Esophagus muscularis mucosa (tissue), 3 donors: Measurements from ENCODE around the gene ALKBH6.

Experiments
- POLR2A ChIP-seq: fragments of 450-650 bp; IDR thresholded peaks from one replicate; pipeline ENCODE4 v1.6.1; 2017; ENCODE audit warnings: antibody characterized with exemption, moderate library complexity, mild to moderate bottlenecking, low read depth
- POLR2AphosphoS5 ChIP-seq, 2 donors: sonication (generic); formaldehyde crosslinking; IDR thresholded peaks; one replicate each; pipeline ENCODE4 v1.6.1; 2017; ENCODE audit warnings: antibody characterized with exemption in 2 of 2
- TF ChIP-seq, protein P1 (sequence below), 3 experiments: fragments of 200-600 bp in 2 of 3; fragments of 450-650 bp in 1 of 3; sonication (generic) in 2 of 3; IDR thresholded peaks; one replicate each; pipeline ENCODE4 v1.5.1; 2017 to 2019; ENCODE audit warnings: antibody characterized with exemption in 3 of 3, mild to moderate bottlenecking in 2 of 3, moderate library complexity in 1 of 3

DNA sequence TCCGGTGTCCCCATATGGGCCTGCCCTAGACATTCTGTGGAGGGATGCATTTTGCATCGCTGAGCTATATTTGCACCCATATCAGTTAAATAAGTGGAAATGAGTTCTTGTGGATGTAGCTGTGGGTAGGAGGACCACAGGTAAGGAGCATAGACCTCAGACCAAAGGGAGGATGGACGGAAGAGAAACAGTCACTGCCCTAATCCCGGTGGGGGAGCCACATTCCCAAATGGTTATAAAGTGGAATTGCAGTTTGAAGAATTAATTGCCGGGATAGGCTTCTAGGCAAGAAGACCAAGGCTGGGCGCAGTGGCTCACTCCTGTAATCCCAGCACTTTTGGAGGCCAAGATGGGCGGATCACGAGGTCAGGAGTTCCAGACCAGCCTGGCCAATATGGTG lies 17.2 kb downstream of the ALKBH6 start:
- TF ChIP-seq POLR2A (no peak), POLR2AphosphoS5 (IDR thresholded peaks at IDR 0.05) (no peak)
- TF ChIP-seq, protein P1, sequence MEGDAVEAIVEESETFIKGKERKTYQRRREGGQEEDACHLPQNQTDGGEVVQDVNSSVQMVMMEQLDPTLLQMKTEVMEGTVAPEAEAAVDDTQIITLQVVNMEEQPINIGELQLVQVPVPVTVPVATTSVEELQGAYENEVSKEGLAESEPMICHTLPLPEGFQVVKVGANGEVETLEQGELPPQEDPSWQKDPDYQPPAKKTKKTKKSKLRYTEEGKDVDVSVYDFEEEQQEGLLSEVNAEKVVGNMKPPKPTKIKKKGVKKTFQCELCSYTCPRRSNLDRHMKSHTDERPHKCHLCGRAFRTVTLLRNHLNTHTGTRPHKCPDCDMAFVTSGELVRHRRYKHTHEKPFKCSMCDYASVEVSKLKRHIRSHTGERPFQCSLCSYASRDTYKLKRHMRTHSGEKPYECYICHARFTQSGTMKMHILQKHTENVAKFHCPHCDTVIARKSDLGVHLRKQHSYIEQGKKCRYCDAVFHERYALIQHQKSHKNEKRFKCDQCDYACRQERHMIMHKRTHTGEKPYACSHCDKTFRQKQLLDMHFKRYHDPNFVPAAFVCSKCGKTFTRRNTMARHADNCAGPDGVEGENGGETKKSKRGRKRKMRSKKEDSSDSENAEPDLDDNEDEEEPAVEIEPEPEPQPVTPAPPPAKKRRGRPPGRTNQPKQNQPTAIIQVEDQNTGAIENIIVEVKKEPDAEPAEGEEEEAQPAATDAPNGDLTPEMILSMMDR (IDR thresholded peaks at IDR 0.05) = no peak
